K562 (cell line): Measurements from ENCODE around the gene SNX10. TPM values are rescaled to one million over a fixed set of nuclear protein-coding genes. Genes with fewer than 3 reads are reported as not detected.

Source experiments
- AFF1 ChIP-seq, 2 experiments: fragments of 450-650 bp; IDR thresholded peaks; 2 replicates each; pipeline ENCODE4 v1.6.1; 2018; ENCODE audit warnings: mild to moderate bottlenecking in 2 of 2, low read depth in 1 of 2; ENCODE audit not compliant: partially characterized antibody in 2 of 2
- ARHGAP35 ChIP-seq: fragments of 450-650 bp; IDR thresholded peaks from 2 replicates; pipeline ENCODE4 v1.6.1; 2018; ENCODE audit not compliant: partially characterized antibody
- ATF2 ChIP-seq: sonication (generic); formaldehyde crosslinking; IDR thresholded peaks from 2 replicates; pipeline ENCODE4 v1.8.1; 2022; ENCODE audit warnings: missing genetic modification reagents
- CTCF ChIP-seq, 3 experiments: IDR thresholded peaks in 2 of 3; conservative IDR thresholded peaks in 1 of 3; 2 replicates each; pipeline ENCODE4 v1.5.1; 2011 to 2012; ENCODE audit warnings: low read length in 3 of 3, mild to moderate bottlenecking in 3 of 3, control low read depth in 2 of 3, improper control_type of control experiment in 1 of 3, inconsistent platforms in 1 of 3, low read depth in 1 of 3, mixed read lengths in 1 of 3, moderate library complexity in 1 of 3; ENCODE audit not compliant: insufficient read depth in 2 of 3
- GABPA ChIP-seq: fragments of 200-800 bp; sonication (Bioruptor generic); conservative IDR thresholded peaks from 2 replicates; pipeline ENCODE4 v1.6.1; 2016; ENCODE audit warnings: low read depth, missing genetic modification characterization, missing compliant biosample characterization
- KDM5B ChIP-seq: fragments of 200-600 bp; sonication (generic); IDR thresholded peaks from 2 replicates; pipeline ENCODE4 v1.6.1; 2012; ENCODE audit warnings: low read depth, mild to moderate bottlenecking, moderate library complexity, low read length, control low read depth, inconsistent platforms; ENCODE audit not compliant: insufficient replicate concordance
- RCOR1 ChIP-seq, 2 experiments: IDR thresholded peaks; 2 replicates each; pipeline ENCODE4 v1.6.1; 2012; ENCODE audit warnings: low read depth in 2 of 2, low read length in 2 of 2, borderline replicate concordance in 1 of 2, improper control_type of control experiment in 1 of 2
- RREB1 ChIP-seq: fragments of 250-450 bp; sonication (Bioruptor Pico); IDR thresholded peaks from 2 replicates; pipeline ENCODE4 v1.4.0; 2020
- TCF3 ChIP-seq: sonication (generic); formaldehyde crosslinking; IDR thresholded peaks from 2 replicates; pipeline ENCODE4 v1.4.0; 2020; ENCODE audit warnings: mild to moderate bottlenecking, missing genetic modification reagents
- XRCC4 ChIP-seq: IDR thresholded peaks from one replicate; pipeline ENCODE4 v1.6.1; 2011; ENCODE audit not compliant: insufficient read depth, insufficient read length; ENCODE audit errors: extremely low read depth
- ZNF217 ChIP-seq: sonication (generic); formaldehyde crosslinking; IDR thresholded peaks from 2 replicates; pipeline ENCODE4 v1.8.0; 2022; ENCODE audit warnings: mild to moderate bottlenecking, missing genetic modification reagents
- ZNF347 ChIP-seq: fragments of 450-650 bp; formaldehyde crosslinking; IDR thresholded peaks from 2 replicates; pipeline ENCODE4 v1.4.0; 2020; ENCODE audit warnings: low read depth, mild to moderate bottlenecking, moderate library complexity
- ZNF57 ChIP-seq: fragments of 450-650 bp; formaldehyde crosslinking; IDR thresholded peaks from 2 replicates; pipeline ENCODE4 v1.4.0; 2020; ENCODE audit warnings: mild to moderate bottlenecking, moderate library complexity
- ZNF699 ChIP-seq: fragments of 250-450 bp; sonication (Bioruptor Pico); IDR thresholded peaks from 2 replicates; pipeline ENCODE4 v1.8.0; 2021; ENCODE audit warnings: mild to moderate bottlenecking, moderate library complexity; ENCODE audit not compliant: insufficient replicate concordance
- polyA plus RNA-seq, 8 experiments: library from polyadenylated mRNA; depleted of rRNA in 4 of 8; stranded (reverse) in 5 of 8; unstranded in 3 of 8; fragments of >200 nt; fragmentation: Nextera tagmentation in 2 of 8; fragmentation: Illumina TruSeq in 1 of 8; extraction: Ambion mirVana in 2 of 8; extraction: Trizol in 1 of 8; gene quantifications; 2 replicates each; pipeline versions ENCODE4 v1.2.1 to v1.2.3, GENCODE V29; 2011 to 2014; ENCODE audit warnings: inconsistent platforms in 1 of 8, missing spikeins in 1 of 8
- total RNA-seq, 7 experiments: library from RNA; depleted of rRNA in 6 of 7; stranded (reverse); fragments of >200 nt in 6 of 7; fragmentation: Illumina TruSeq in 2 of 7; extraction: Trizol in 2 of 7; gene quantifications; 2 replicates each; pipeline versions ENCODE4 v1.2.1 to v1.2.3, GENCODE V29; 2011 to 2021; ENCODE audit warnings: low replicate concordance in 1 of 7

SNX10 gene
- total and polyA plus RNA-seq, 9 of the 15 experiments (the other 6 are each of a cell fraction or from before 2014, with no cell fraction given), result 6.9 to 16.5 (median 11.5) TPM

GRCh38 chr7:26419198-26419597 is 127.5 kb downstream of the SNX10 start (continued):
- no peak for TF ChIP-seq CTCF (IDR thresholded peaks at IDR 0.05 in 2 of 3, conservative IDR thresholded peaks at IDR 0.05 in 1 of 3; ENCODE audit: insufficient read depth in 2 of 3, low read depth in 1 of 3, low read length in 3 of 3)
- no peak for TF ChIP-seq XRCC4
- TF ChIP-seq RREB1 (CRISPR knock-in tag), result no peak
- no peak for TF ChIP-seq ZNF347 (CRISPR knock-in tag)
- no peak for TF ChIP-seq GABPA (tag)
- TF ChIP-seq ATF2 (CRISPR knock-in tag), result no peak
- TF ChIP-seq RCOR1 (IDR thresholded peaks at IDR 0.05; ENCODE audit: borderline replicate concordance in 1 of 2, low read depth in 2 of 2, low read length in 2 of 2), result 0 out of 4 replicates have a peak, but pooled peaks of 1 of the 2 experiments have one; percentile 8
- TF ChIP-seq ZNF217 (CRISPR knock-in tag), result no peak
- no peak for TF ChIP-seq AFF1 (IDR thresholded peaks at IDR 0.05; ENCODE audit: low read depth in 1 of 2, partially characterized antibody in 2 of 2)
- no peak for TF ChIP-seq ZNF57 (CRISPR knock-in tag)
- TF ChIP-seq ZNF699 (CRISPR knock-in tag), result no peak
- no peak for TF ChIP-seq KDM5B
- TF ChIP-seq TCF3 (CRISPR knock-in tag), result no peak
- TF ChIP-seq ARHGAP35, result no peak
